ENCODE data around the gene EFCAB6. TPM values are rescaled to one million over a fixed set of nuclear protein-coding genes. Genes with fewer than 3 reads are reported as not detected.

Gene EFCAB6
- total RNA-seq, 1 experiment from 2014 or later, result 0.52 TPM

DNA sequence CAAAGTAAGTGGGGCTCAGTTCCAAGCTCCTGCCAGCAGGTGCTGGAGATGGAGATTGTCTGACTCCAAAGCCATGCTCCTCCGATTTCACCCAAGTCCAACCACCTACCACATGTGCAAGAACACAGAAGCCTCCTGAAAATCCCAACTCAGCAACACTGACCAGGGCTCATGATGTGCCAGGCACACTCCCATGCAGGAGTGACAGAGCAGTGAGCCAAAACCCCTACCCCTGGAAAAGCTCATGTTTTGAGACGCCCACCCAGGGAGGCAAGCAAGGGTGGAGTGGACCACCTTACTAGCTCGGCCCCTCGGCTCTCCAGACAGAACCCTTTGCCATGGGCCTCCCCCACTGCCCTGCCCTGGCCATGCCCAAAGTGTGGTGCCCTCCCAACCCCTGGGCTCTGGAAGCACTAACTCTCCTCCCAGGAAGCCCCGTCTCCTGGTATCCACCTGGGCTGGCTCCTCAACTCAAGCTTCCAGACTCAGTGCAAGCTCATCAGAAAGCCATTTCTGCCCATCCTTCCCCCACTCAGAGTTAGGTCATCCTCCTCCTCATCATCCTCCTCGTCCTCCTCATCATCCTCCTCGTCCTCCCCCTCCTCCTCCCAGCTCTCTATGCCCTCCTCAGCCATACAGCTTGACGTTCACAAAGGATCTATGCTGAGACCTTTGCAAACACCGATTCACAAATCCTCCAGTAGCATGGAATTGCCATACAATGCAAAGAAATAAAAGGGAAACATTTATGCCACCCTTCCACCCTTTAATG is 245.4 kb downstream of the EFCAB6 start:
- Histone ChIP-seq H4K20me1 (ENCODE audit: insufficient read depth) (no peaks in the 10 kb centered on the region), H3K4me3 (replicated peaks in 1 of 2; ENCODE audit: low read depth in 1 of 2, low read length in 2 of 2) (no peak overlapping the region), H3K4me2 (ENCODE audit: low read length) (no peak overlapping the region), H3K27ac (ENCODE audit: low read depth, low read length) (no peak overlapping the region), H2AFZ (ENCODE audit: low read depth, low read length, poor library complexity, severe bottlenecking) (no peak overlapping the region), H3K9me3 (ENCODE audit: control insufficient read depth in 1 of 2, insufficient read depth in 1 of 2, low read depth in 1 of 2, low read length in 2 of 2) (no peaks in the 10 kb centered on the region), H3K36me3 (ENCODE audit: control insufficient read depth in 1 of 2, insufficient read depth in 2 of 2, low read length in 2 of 2) (no peaks in the 10 kb centered on the region), H3K9ac (ENCODE audit: low read length) (no peak overlapping the region), H3K4me1 (ENCODE audit: control insufficient read depth in 1 of 2, insufficient read depth in 2 of 2, low read length in 2 of 2) (no peaks in the 10 kb centered on the region), H3K27me3 (ENCODE audit: insufficient read depth, low read length) (peaks cover 33% of the 10 kb centered on the region), H3K9me2 (ENCODE audit: insufficient read depth) (no peaks in the 10 kb centered on the region), H3K79me2 (ENCODE audit: insufficient read depth, low read length) (no peaks in the 10 kb centered on the region)
- CTCF ChIA-PET, result no interaction called here
- POLR2A ChIA-PET, result no interaction called here
- intact Hi-C loops (cut with micrococcal nuclease), result no loop called here
- BruUV-seq (replicated peaks), result no TSS peak
- no peak for DNase-seq (ENCODE audit: low read depth, low spot score)
- no peak for ATAC-seq
- TF ChIP-seq ZNF274 (IDR thresholded peaks at IDR 0.05; ENCODE audit: low read depth, low read length) (no peak), POLR2A (IDR thresholded peaks at IDR 0.05; ENCODE audit: borderline replicate concordance, extremely low read depth, insufficient read depth, insufficient read length) (no peak), CEBPB (IDR thresholded peaks at IDR 0.05; ENCODE audit: low read depth) (no peak), EZH2 (IDR thresholded peaks at IDR 0.05) (no peak), POLR2AphosphoS5 (IDR thresholded peaks at IDR 0.05; ENCODE audit: low read depth, low read length) (no peak), SIN3A (IDR thresholded peaks at IDR 0.05; ENCODE audit: low read depth) (no peak), SRF (IDR thresholded peaks at IDR 0.05; ENCODE audit: low read depth) (no peak), EGR1 (IDR thresholded peaks at IDR 0.05; ENCODE audit: low read depth) (no peak), FOSL1 (IDR thresholded peaks at IDR 0.05; ENCODE audit: low read depth) (no peak), JUND (IDR thresholded peaks at IDR 0.05) (no peak), CBX3 (IDR thresholded peaks at IDR 0.05; ENCODE audit: low read depth) (no peak)
- TF ChIP-seq, protein P1, sequence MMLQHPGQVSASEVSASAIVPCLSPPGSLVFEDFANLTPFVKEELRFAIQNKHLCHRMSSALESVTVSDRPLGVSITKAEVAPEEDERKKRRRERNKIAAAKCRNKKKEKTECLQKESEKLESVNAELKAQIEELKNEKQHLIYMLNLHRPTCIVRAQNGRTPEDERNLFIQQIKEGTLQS (IDR thresholded peaks at IDR 0.05), result no peak
- TF ChIP-seq, protein P2, sequence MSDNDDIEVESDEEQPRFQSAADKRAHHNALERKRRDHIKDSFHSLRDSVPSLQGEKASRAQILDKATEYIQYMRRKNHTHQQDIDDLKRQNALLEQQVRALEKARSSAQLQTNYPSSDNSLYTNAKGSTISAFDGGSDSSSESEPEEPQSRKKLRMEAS (IDR thresholded peaks at IDR 0.05), result no peak
- TF ChIP-seq, protein P3, sequence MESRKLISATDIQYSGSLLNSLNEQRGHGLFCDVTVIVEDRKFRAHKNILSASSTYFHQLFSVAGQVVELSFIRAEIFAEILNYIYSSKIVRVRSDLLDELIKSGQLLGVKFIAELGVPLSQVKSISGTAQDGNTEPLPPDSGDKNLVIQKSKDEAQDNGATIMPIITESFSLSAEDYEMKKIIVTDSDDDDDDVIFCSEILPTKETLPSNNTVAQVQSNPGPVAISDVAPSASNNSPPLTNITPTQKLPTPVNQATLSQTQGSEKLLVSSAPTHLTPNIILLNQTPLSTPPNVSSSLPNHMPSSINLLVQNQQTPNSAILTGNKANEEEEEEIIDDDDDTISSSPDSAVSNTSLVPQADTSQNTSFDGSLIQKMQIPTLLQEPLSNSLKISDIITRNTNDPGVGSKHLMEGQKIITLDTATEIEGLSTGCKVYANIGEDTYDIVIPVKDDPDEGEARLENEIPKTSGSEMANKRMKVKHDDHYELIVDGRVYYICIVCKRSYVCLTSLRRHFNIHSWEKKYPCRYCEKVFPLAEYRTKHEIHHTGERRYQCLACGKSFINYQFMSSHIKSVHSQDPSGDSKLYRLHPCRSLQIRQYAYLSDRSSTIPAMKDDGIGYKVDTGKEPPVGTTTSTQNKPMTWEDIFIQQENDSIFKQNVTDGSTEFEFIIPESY (IDR thresholded peaks at IDR 0.05; ENCODE audit: extremely low read depth, insufficient replicate concordance, low read length), result no peak
- TF ChIP-seq, protein P4, sequence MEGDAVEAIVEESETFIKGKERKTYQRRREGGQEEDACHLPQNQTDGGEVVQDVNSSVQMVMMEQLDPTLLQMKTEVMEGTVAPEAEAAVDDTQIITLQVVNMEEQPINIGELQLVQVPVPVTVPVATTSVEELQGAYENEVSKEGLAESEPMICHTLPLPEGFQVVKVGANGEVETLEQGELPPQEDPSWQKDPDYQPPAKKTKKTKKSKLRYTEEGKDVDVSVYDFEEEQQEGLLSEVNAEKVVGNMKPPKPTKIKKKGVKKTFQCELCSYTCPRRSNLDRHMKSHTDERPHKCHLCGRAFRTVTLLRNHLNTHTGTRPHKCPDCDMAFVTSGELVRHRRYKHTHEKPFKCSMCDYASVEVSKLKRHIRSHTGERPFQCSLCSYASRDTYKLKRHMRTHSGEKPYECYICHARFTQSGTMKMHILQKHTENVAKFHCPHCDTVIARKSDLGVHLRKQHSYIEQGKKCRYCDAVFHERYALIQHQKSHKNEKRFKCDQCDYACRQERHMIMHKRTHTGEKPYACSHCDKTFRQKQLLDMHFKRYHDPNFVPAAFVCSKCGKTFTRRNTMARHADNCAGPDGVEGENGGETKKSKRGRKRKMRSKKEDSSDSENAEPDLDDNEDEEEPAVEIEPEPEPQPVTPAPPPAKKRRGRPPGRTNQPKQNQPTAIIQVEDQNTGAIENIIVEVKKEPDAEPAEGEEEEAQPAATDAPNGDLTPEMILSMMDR (IDR thresholded peaks at IDR 0.05 in 2 of 3, conservative IDR thresholded peaks at IDR 0.05 in 1 of 3; ENCODE audit: borderline replicate concordance in 1 of 3, insufficient read depth in 1 of 3, low read depth in 2 of 3, low read length in 2 of 3), result no peak
- TF ChIP-seq, protein P5, sequence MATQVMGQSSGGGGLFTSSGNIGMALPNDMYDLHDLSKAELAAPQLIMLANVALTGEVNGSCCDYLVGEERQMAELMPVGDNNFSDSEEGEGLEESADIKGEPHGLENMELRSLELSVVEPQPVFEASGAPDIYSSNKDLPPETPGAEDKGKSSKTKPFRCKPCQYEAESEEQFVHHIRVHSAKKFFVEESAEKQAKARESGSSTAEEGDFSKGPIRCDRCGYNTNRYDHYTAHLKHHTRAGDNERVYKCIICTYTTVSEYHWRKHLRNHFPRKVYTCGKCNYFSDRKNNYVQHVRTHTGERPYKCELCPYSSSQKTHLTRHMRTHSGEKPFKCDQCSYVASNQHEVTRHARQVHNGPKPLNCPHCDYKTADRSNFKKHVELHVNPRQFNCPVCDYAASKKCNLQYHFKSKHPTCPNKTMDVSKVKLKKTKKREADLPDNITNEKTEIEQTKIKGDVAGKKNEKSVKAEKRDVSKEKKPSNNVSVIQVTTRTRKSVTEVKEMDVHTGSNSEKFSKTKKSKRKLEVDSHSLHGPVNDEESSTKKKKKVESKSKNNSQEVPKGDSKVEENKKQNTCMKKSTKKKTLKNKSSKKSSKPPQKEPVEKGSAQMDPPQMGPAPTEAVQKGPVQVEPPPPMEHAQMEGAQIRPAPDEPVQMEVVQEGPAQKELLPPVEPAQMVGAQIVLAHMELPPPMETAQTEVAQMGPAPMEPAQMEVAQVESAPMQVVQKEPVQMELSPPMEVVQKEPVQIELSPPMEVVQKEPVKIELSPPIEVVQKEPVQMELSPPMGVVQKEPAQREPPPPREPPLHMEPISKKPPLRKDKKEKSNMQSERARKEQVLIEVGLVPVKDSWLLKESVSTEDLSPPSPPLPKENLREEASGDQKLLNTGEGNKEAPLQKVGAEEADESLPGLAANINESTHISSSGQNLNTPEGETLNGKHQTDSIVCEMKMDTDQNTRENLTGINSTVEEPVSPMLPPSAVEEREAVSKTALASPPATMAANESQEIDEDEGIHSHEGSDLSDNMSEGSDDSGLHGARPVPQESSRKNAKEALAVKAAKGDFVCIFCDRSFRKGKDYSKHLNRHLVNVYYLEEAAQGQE (IDR thresholded peaks at IDR 0.05; ENCODE audit: low read depth), result no peak
- RAD21 ChIA-PET (ENCODE audit: low non-redundant PET in 1 of 2, low total read pairs in 2 of 2, uncharacterized antibody in 2 of 2, unreplicated experiment in 2 of 2), result no interaction called here
